ENCODE results near the gene LEKR1. TPM values are rescaled to one million over a fixed set of nuclear protein-coding genes. Genes with fewer than 3 reads are reported as not detected.
A peak's percentile ranks its signal among the peaks of the same experiment; 100 is the strongest.

LEKR1 gene
- polyA plus RNA-seq, 4 donors, result 0.59 to 4.1 (median 2.4) TPM

- no peak for DNase-seq (ENCODE audit: low read depth in 4 of 4, low spot score in 3 of 4)
Measured at GRCh38 chr3:157045238-157045850, 219.2 kb downstream of the LEKR1 start.

- DNase-seq (ENCODE audit: low read depth in 4 of 4, low spot score in 3 of 4), result no peak
Measured at GRCh38 chr3:157046520-157046919, 220.4 kb downstream of the LEKR1 start.

- no peak for DNase-seq (ENCODE audit: low read depth in 4 of 4, low spot score in 3 of 4)
Measured at GRCh38 chr3:157051055-157051454, 224.9 kb downstream of the LEKR1 start.

- no peak for DNase-seq (ENCODE audit: low read depth in 4 of 4, low spot score in 3 of 4)
Measured at GRCh38 chr3:157051591-157051990, 225.4 kb downstream of the LEKR1 start.

- DNase-seq (ENCODE audit: low read depth in 4 of 4, low spot score in 3 of 4), result no peak
Measured at GRCh38 chr3:157056035-157056434, 229.9 kb downstream of the LEKR1 start.

- no peak for DNase-seq (ENCODE audit: low read depth in 4 of 4, low spot score in 3 of 4)
Measured at GRCh38 chr3:157058392-157059071, 232.4 kb downstream of the LEKR1 start.

- no peak for DNase-seq (ENCODE audit: low read depth in 4 of 4, low spot score in 3 of 4)
Measured at GRCh38 chr3:157059181-157059580, 233.0 kb downstream of the LEKR1 start.

GRCh38 chr3:157059661-157060060 lies 233.5 kb downstream of the LEKR1 start:
- no peak for DNase-seq (ENCODE audit: low read depth in 4 of 4, low spot score in 3 of 4)

- no peak for DNase-seq (ENCODE audit: low read depth in 4 of 4, low spot score in 3 of 4)
Measured at GRCh38 chr3:157061265-157061664, 235.1 kb downstream of the LEKR1 start.

- no peak for DNase-seq (ENCODE audit: low read depth in 4 of 4, low spot score in 3 of 4)
Measured at GRCh38 chr3:157063469-157063868, 237.3 kb downstream of the LEKR1 start.

GRCh38 chr3:157063926-157064325 lies 237.8 kb downstream of the LEKR1 start:
- peak in 1 of 4 donors; percentile 26 for DNase-seq (ENCODE audit: low read depth in 4 of 4, low spot score in 3 of 4)

GRCh38 chr3:157064402-157064801 lies 238.2 kb downstream of the LEKR1 start:
- DNase-seq (ENCODE audit: low read depth in 4 of 4, low spot score in 3 of 4), result no peak

- no peak for DNase-seq (ENCODE audit: low read depth in 4 of 4, low spot score in 3 of 4)
Measured at GRCh38 chr3:157065201-157065600, 239.0 kb downstream of the LEKR1 start.

- DNase-seq (ENCODE audit: low read depth in 4 of 4, low spot score in 3 of 4), result no peak
Measured at GRCh38 chr3:157066335-157067098, 240.4 kb downstream of the LEKR1 start.

GRCh38 chr3:157067114-157067513 lies 241.0 kb downstream of the LEKR1 start:
- DNase-seq (ENCODE audit: low read depth in 4 of 4, low spot score in 3 of 4), result no peak

- DNase-seq (ENCODE audit: low read depth in 4 of 4, low spot score in 3 of 4), result no peak
Measured at GRCh38 chr3:157069406-157069805, 243.3 kb downstream of the LEKR1 start.

GRCh38 chr3:157069846-157070677 lies 243.9 kb downstream of the LEKR1 start:
- no peak for DNase-seq (ENCODE audit: low read depth in 4 of 4, low spot score in 3 of 4)

GRCh38 chr3:157070678-157070999 lies 244.5 kb downstream of the LEKR1 start:
- no peak for DNase-seq (ENCODE audit: low read depth in 4 of 4, low spot score in 3 of 4)

GRCh38 chr3:157071744-157072525 lies 245.8 kb downstream of the LEKR1 start:
- DNase-seq (ENCODE audit: low read depth in 4 of 4, low spot score in 3 of 4), result no peak

GRCh38 chr3:157073810-157074209 lies 247.7 kb downstream of the LEKR1 start:
- no peak for DNase-seq (ENCODE audit: low read depth in 4 of 4, low spot score in 3 of 4)
